ENCODE measurements around the gene ZNF835. TPM values are rescaled to one million over a fixed set of nuclear protein-coding genes. Genes with fewer than 3 reads are reported as not detected.

ZNF835 gene
- total and polyA plus RNA-seq, 2 of the 13 experiments (the other 11 are each of a cell fraction or from before 2014, with no cell fraction given): not detected

DNA sequence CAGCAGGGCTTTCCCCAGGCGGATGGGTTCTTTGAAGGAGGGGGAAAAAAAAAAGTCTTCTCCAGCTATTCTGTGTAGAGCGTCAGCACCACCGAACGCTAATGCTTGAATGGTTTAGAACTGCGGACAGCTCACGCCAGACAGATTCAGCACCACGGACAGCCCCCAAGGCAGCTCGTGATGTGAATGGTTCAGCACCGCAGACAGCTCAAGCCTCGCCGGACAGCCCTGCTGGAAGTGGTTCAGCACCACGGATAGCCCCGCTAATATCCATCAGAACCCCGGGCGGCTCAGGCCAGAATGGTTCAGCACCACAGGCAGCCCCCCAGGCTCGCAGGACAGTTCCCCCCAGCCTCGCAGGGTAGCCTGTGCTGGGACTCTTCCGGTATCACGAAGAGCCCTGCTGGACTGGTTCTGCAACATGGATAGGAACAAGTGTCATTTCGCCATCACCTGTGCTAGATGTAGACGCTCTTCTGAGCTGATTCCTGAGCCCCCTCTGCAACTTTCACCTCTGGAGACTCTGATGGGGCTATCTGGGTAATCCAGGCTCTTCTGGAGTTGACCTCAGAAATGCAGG lies 33.5 kb downstream of the ZNF835 start (continued):
- TF ChIP-seq ZBTB49 (CRISPR knock-in tag; IDR thresholded peaks at IDR 0.05; ENCODE audit: borderline replicate concordance): peak; percentile 99
- no peak for TF ChIP-seq SKI (IDR thresholded peaks at IDR 0.05; ENCODE audit: partially characterized antibody)
- no peak for TF ChIP-seq FOXP1 (IDR thresholded peaks at IDR 0.05)
- TF ChIP-seq FOXP1 (CRISPR knock-in tag; IDR thresholded peaks at IDR 0.05): peak; percentile 73
- TF ChIP-seq ZNF577 (CRISPR knock-in tag; IDR thresholded peaks at IDR 0.05; ENCODE audit: borderline replicate concordance, low read depth): peak; percentile 98; the same call in 1 of the 2 replicates
- no peak for TF ChIP-seq CREB1 (IDR thresholded peaks at IDR 0.05)
- TF ChIP-seq CREB1 (CRISPR knock-in tag; IDR thresholded peaks at IDR 0.05): no peak
- peak; percentile 97 for TF ChIP-seq IRF2 (CRISPR knock-in tag; IDR thresholded peaks at IDR 0.05)
- TF ChIP-seq, protein P1, sequence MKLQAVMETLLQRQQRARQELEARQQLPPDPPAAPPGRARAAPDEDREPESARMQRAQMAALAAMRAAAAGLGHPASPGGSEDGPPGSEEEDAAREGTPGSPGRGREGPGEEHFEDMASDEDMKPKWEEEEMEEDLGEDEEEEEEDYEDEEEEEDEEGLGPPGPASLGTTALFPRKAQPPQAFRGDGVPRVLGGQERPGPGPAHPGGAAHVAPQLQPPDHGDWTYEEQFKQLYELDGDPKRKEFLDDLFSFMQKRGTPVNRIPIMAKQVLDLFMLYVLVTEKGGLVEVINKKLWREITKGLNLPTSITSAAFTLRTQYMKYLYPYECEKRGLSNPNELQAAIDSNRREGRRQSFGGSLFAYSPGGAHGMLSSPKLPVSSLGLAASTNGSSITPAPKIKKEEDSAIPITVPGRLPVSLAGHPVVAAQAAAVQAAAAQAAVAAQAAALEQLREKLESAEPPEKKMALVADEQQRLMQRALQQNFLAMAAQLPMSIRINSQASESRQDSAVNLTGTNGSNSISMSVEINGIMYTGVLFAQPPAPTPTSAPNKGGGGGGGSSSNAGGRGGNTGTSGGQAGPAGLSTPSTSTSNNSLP (IDR thresholded peaks at IDR 0.05; ENCODE audit: low read depth, low read length): no peak
- peak; percentile 100 for TF ChIP-seq TSC22D2 (CRISPR knock-in tag; IDR thresholded peaks at IDR 0.05; ENCODE audit: borderline replicate concordance)
- no peak for TF ChIP-seq NR2C2 (CRISPR knock-in tag; IDR thresholded peaks at IDR 0.05; ENCODE audit: borderline replicate concordance)
- TF ChIP-seq, protein P2, sequence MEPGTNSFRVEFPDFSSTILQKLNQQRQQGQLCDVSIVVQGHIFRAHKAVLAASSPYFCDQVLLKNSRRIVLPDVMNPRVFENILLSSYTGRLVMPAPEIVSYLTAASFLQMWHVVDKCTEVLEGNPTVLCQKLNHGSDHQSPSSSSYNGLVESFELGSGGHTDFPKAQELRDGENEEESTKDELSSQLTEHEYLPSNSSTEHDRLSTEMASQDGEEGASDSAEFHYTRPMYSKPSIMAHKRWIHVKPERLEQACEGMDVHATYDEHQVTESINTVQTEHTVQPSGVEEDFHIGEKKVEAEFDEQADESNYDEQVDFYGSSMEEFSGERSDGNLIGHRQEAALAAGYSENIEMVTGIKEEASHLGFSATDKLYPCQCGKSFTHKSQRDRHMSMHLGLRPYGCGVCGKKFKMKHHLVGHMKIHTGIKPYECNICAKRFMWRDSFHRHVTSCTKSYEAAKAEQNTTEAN (CRISPR knock-in tag; conservative IDR thresholded peaks at IDR 0.05): peak; percentile 99
- peak; percentile 100 for TF ChIP-seq TMF1 (CRISPR knock-in tag; IDR thresholded peaks at IDR 0.05; ENCODE audit: low read depth)
- TF ChIP-seq KDM6A (CRISPR knock-in tag; IDR thresholded peaks at IDR 0.05; ENCODE audit: low read depth): peak; percentile 74
- peak; percentile 61 for TF ChIP-seq NFYC (CRISPR knock-in tag; IDR thresholded peaks at IDR 0.05)
- TF ChIP-seq FOXO1 (CRISPR knock-in tag; IDR thresholded peaks at IDR 0.05): peak; percentile 97
- TF ChIP-seq, protein P3, sequence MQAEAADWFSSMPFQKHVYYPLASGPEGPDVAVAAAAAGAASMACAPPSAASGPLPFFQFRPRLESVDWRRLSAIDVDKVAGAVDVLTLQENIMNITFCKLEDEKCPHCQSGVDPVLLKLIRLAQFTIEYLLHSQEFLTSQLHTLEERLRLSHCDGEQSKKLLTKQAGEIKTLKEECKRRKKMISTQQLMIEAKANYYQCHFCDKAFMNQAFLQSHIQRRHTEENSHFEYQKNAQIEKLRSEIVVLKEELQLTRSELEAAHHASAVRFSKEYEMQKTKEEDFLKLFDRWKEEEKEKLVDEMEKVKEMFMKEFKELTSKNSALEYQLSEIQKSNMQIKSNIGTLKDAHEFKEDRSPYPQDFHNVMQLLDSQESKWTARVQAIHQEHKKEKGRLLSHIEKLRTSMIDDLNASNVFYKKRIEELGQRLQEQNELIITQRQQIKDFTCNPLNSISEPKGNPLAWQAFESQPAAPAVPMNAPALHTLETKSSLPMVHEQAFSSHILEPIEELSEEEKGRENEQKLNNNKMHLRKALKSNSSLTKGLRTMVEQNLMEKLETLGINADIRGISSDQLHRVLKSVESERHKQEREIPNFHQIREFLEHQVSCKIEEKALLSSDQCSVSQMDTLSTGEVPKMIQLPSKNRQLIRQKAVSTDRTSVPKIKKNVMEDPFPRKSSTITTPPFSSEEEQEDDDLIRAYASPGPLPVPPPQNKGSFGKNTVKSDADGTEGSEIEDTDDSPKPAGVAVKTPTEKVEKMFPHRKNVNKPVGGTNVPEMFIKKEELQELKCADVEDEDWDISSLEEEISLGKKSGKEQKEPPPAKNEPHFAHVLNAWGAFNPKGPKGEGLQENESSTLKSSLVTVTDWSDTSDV (CRISPR knock-in tag; IDR thresholded peaks at IDR 0.05): peak; percentile 100
- peak; percentile 99 for TF ChIP-seq ATF7-NPFF (CRISPR knock-in tag; IDR thresholded peaks at IDR 0.05; ENCODE audit: low read depth)
- TF ChIP-seq RCOR2 (CRISPR knock-in tag; IDR thresholded peaks at IDR 0.05): peak; percentile 82
- peak; percentile 99 for TF ChIP-seq TOE1 (CRISPR knock-in tag; IDR thresholded peaks at IDR 0.05)
- TF ChIP-seq REL (CRISPR knock-in tag; conservative IDR thresholded peaks at IDR 0.05): peak; percentile 99
- peak; percentile 100 for TF ChIP-seq ZSCAN31 (CRISPR knock-in tag; IDR thresholded peaks at IDR 0.05; ENCODE audit: low read depth)
- peak; percentile 97 for TF ChIP-seq GZF1 (CRISPR knock-in tag; IDR thresholded peaks at IDR 0.05)
- peak; percentile 98 for TF ChIP-seq PITX1 (CRISPR knock-in tag; IDR thresholded peaks at IDR 0.05)
